Dendritic cell treated with granulocyte-macrophage colony-stimulating factor and Interleukin-4, amounts not matched to agents 40 ng/mL and 50 ng/mL, for 4 days (primary cell): ENCODE results near the gene RALGPS2.

Experiments used
- H3K27ac Mint-ChIP-seq: one replicate; pipeline ENCODE4 v1.8.0; 2022; ENCODE audit warnings: mild to moderate bottlenecking, mixed read lengths
- H3K27me3 Mint-ChIP-seq: one replicate; pipeline ENCODE4 v1.8.0; 2022; ENCODE audit warnings: mild to moderate bottlenecking, mixed read lengths
- H3K36me3 Mint-ChIP-seq: one replicate; pipeline ENCODE4 v1.8.0; 2022; ENCODE audit warnings: low read depth, mixed read lengths
- H3K4me1 Mint-ChIP-seq: one replicate; pipeline ENCODE4 v1.8.0; 2022; ENCODE audit warnings: low read depth, mixed read lengths
- H3K4me3 Mint-ChIP-seq: one replicate; pipeline ENCODE4 v1.8.0; 2022; ENCODE audit warnings: mild to moderate bottlenecking, moderate library complexity, mixed read lengths
- H3K9me3 Mint-ChIP-seq: one replicate; pipeline ENCODE4 v1.8.0; 2022; ENCODE audit warnings: mixed read lengths
- intact Hi-C: fragments of 100-400 bp; cut with micrococcal nuclease; formaldehyde crosslinking; loops from one replicate; pipeline ENCODE4 v1.15.0; 2022

RALGPS2 gene

DNA sequence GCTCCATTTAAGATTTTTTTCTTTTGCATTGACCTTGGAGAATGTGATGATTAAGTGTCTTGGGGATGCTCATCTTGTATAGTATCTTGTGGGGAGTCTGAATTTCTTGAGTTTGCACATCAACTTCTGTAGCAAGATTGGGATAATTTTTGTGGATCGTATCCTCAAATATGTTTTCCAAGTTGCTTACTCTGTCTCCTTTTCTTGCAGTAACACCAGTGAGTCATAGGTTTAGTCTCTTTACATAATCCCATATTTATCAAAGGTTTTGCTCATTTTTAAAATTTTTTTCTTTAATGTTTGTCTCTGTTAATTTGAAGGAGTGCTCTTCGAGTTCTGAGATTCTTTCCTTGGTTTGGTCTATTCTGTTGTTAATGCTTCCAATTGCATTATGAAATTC is 187.6 kb downstream of the RALGPS2 start:
- Mint-ChIP-seq H3K36me3 (peaks cover 63% of the 10 kb centered on the region), H3K9me3 (peaks cover 6% of the 10 kb centered on the region), H3K4me3 (no peak overlapping the region), H3K27ac (no peak overlapping the region), H3K27me3 (no peaks in the 10 kb centered on the region), H3K4me1 (no peaks in the 10 kb centered on the region)
- intact Hi-C loops: no loop called here

DNA sequence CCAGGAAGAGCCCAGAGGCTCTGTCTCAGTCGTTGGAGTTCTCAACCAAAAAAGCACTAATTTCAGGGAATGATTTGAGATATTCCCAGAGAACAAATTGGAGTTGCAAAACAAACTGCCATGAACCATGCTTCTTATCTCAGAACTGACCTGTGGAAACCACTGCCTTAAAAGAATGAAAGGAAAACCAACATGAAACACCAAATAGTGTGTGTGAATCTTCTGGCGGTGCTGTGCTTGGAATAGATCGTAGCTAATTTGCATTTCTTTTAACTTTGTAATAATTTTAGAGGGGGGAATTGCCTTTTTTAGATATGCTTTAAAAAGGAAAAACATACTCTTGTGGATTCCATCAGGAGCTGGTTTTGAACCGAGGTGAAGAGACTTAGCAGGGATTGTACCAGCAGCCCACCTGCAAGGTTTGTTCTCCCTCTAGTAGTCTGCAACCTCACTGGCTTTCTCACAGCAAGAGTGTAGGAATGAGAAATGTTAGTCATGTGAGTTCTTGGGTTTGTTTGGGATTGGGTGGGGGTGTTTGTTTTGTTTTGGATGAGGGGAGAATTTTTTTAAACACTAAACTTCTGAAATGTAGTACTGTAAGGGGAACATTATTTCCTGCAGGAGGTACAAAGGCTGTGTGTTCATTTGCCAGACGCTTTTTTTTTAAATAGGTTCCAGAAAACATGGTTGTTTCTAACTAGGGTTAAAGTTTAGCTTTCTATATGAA is 191.6 kb downstream of the RALGPS2 start:
- Mint-ChIP-seq H3K9me3 (no peaks in the 10 kb centered on the region), H3K4me3 (no peak overlapping the region), H3K4me1 (no peaks in the 10 kb centered on the region), H3K27ac (no peak overlapping the region), H3K36me3 (peaks cover 35% of the 10 kb centered on the region), H3K27me3 (no peaks in the 10 kb centered on the region)
- intact Hi-C loops: no loop called here

DNA sequence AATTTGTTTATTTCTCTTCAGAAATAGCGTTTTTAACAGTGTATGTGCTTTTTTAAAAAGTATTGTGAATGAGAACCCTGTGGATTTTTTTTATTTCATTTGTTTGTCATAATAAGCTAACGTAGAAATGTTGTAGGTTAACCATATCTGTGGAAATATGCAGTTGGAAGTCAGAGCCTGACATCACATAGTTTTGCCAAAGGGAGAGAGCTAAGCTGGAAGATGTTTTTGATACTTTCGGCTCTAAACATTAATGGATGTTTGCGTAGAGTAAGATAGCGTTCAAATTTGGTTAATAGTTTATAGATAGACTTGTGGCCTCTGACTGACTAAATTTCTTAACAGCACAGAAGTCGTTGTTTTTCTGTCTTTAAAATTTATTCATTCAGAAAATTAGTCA is 193.3 kb downstream of the RALGPS2 start:
- Mint-ChIP-seq H3K36me3 (peaks cover 20% of the 10 kb centered on the region), H3K9me3 (no peaks in the 10 kb centered on the region), H3K4me3 (no peak overlapping the region), H3K4me1 (no peaks in the 10 kb centered on the region), H3K27me3 (no peaks in the 10 kb centered on the region), H3K27ac (no peak overlapping the region)
- intact Hi-C loops: no loop called here

DNA sequence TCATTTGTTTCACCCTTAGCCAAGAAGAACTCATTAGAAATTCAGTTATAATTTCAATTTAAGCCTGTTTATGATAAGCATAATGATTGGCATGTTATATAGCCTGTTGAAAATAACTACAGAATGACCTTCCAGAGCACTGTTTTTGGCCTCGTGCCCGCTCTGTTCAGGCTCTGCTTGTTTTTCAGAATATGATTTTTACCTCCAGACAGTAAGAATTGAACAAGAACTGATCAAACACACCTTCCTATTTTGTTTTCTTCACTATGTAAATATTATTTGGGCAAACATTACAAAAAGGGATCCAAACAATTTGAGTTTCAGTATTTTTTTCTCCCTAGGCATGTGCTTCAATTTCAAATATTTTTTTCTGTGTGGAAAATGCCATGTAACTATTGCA is 193.9 kb downstream of the RALGPS2 start:
- intact Hi-C loops: no loop called here
- Mint-ChIP-seq H3K27ac (no peak overlapping the region), H3K27me3 (no peaks in the 10 kb centered on the region), H3K4me3 (no peak overlapping the region), H3K9me3 (no peaks in the 10 kb centered on the region), H3K36me3 (peaks cover 14% of the 10 kb centered on the region), H3K4me1 (no peaks in the 10 kb centered on the region)

DNA sequence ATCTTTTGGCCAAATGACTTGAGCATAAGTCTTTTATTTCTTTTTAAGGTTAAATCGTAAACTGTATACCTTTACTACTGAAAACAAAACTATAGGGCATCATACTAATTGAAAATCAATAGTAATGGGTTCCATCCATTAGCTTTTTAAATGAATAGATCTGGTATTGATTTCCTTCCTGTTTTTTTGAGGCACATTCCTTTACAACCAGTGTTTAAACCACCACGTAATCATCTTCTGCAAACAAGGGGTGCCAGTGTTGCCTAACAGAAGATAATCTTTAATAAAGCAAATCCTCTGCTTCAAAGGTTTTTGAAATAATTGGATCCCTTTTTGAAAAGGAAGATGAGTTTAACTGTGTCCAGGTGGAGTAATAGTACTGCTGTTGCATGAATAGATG is 194.5 kb downstream of the RALGPS2 start:
- Mint-ChIP-seq H3K4me3 (no peak overlapping the region), H3K36me3 (peaks cover 14% of the 10 kb centered on the region), H3K9me3 (peaks cover 6% of the 10 kb centered on the region), H3K27ac (no peak overlapping the region), H3K4me1 (no peaks in the 10 kb centered on the region), H3K27me3 (no peaks in the 10 kb centered on the region)
- intact Hi-C loops: no loop called here

DNA sequence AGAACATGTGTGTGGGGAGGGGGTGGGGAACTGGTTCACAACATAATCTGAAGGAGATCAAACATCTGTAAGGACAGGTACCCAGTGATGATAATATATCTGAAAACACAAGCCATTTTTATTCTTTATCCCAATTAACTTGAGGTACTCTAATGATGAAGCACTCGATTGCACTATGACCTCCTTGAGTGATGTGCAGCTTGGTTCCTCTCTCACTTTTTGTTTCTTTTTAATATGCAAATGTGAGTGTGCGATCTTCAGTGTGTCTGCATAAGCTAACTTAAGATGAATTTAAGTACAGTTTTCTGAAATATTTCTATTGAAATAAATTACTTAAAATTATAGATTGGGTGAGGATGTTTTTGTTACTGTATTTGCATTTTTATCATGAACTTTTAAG is 196.5 kb downstream of the RALGPS2 start:
- Mint-ChIP-seq H3K36me3 (peaks cover 7% of the 10 kb centered on the region), H3K27me3 (no peaks in the 10 kb centered on the region), H3K27ac (no peak overlapping the region), H3K4me1 (no peaks in the 10 kb centered on the region), H3K9me3 (peaks cover 10% of the 10 kb centered on the region), H3K4me3 (no peak overlapping the region)
- intact Hi-C loops: no loop called here

DNA sequence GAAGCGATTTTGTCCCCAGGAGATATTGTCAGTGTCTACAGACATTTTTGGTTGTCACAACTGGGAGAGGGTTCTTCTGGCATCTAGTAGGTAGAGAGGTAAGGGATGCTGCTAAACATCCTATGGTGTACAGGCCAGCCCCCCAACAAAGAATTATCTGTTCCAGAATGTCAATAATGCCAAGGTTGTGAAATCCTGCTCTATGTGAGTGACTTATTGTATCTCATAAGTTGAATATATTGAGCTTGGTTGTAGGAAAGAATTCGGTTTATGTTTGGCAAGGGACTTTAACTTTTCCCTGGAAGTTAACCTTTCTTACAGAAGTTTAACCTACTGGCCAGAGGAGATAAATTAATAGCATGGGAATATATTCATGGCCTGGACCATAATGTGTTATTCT is 198.5 kb downstream of the RALGPS2 start:
- Mint-ChIP-seq H3K36me3 (no peaks in the 10 kb centered on the region), H3K4me3 (no peak overlapping the region), H3K9me3 (peaks cover 10% of the 10 kb centered on the region), H3K27me3 (no peaks in the 10 kb centered on the region), H3K27ac (no peak overlapping the region), H3K4me1 (no peaks in the 10 kb centered on the region)
- intact Hi-C loops: no loop called here

DNA sequence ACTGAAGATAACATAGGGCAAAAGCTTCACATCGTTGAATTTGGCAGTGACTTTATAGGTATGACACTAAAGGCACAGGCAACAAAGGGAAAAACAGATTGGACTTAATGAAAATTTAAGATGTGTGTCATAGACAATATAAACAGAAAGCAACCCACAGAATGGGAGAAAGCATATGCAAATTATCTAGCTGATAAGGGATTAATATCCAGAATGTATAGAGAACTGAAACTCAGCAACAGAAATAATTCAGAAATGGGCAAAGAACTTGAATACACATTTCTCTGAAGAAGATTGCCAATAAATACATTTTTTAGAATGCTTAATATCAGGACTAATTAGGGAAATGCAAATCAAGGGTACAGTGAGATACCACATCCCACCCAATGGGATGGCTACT is 201.0 kb downstream of the RALGPS2 start:
- Mint-ChIP-seq H3K27me3 (no peaks in the 10 kb centered on the region), H3K9me3 (peaks cover 10% of the 10 kb centered on the region)
- intact Hi-C loops: no loop called here

DNA sequence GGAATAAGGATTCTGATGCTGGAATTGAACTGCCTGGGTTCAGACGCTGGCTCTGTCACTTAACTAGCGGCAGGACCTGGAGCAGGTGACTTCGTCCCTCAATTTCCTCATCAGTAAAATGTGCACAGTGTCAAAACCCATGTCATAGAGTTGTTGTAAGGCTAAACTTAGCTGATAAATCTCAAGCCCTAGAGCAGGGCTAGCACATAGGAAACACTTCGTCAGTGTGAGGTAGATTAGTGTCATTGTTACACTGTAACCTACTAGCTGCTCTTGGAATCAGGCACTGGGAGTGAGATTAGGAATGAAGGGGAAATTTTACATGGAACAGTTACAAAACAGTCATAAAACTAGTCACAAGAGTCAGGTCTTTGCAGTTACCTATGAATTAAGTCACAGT is 202.0 kb downstream of the RALGPS2 start:
- no peak overlapping the region for H3K4me3 Mint-ChIP-seq
- peaks cover 10% of the 10 kb centered on the region for H3K4me1 Mint-ChIP-seq
- intact Hi-C loops: no loop called here
- H3K9me3 Mint-ChIP-seq: peaks cover 10% of the 10 kb centered on the region
- H3K36me3 Mint-ChIP-seq: no peaks in the 10 kb centered on the region
- H3K27me3 Mint-ChIP-seq: no peaks in the 10 kb centered on the region
- no peak overlapping the region for H3K27ac Mint-ChIP-seq

More for the DNA sequence above, 201.0 kb downstream of the RALGPS2 start:
- Mint-ChIP-seq H3K4me3 (no peak overlapping the region), H3K4me1 (peaks cover under 1% of the 10 kb centered on the region), H3K27ac (no peak overlapping the region), H3K36me3 (no peaks in the 10 kb centered on the region)

DNA sequence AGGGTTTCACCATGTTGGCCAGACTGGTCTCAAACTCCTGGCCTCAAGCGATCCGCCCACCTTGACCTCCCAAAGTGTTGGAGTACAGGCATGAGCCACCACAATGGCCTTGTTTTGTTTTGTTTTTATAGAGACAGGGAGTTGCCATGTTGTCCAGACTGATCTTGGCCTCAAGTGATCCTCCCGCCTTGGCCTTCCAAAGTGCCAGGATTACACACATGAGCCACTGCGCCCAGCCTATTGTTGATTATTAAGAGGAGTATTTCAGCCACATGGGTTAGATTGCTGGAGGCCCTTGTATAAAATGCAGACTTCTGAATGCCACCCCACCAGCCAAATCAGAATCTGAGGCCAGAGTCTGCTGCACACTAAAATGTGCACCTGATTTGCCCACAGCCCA is 203.0 kb downstream of the RALGPS2 start:
- intact Hi-C loops: no loop called here
- Mint-ChIP-seq H3K36me3 (no peaks in the 10 kb centered on the region), H3K4me3 (no peak overlapping the region), H3K27me3 (no peaks in the 10 kb centered on the region), H3K4me1 (peaks cover 18% of the 10 kb centered on the region), H3K27ac (no peak overlapping the region), H3K9me3 (peaks cover 10% of the 10 kb centered on the region)

DNA sequence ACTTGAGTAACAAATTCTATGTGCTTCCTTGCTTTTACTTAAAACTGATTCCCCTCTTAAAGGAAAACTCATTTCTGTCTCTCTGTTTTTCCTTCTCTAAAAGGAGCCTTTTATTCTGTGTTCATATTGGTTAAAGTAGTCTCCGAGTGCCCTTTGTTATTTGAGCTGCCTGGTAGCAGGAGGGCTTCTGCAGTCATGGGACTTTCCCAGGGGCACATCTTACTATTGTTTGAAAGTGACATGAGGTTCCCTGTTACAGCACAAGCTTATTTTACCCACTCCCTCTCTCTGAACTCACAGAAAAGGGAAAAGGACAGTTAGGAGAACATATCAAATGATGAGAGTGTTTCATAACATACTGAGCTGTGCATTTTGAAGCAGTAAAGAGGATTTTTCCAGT is 203.9 kb downstream of the RALGPS2 start:
- Mint-ChIP-seq H3K27ac (no peak overlapping the region), H3K9me3 (peaks cover 10% of the 10 kb centered on the region), H3K36me3 (no peaks in the 10 kb centered on the region), H3K27me3 (no peaks in the 10 kb centered on the region), H3K4me3 (no peak overlapping the region), H3K4me1 (peaks cover 27% of the 10 kb centered on the region)
- intact Hi-C loops: no loop called here

DNA sequence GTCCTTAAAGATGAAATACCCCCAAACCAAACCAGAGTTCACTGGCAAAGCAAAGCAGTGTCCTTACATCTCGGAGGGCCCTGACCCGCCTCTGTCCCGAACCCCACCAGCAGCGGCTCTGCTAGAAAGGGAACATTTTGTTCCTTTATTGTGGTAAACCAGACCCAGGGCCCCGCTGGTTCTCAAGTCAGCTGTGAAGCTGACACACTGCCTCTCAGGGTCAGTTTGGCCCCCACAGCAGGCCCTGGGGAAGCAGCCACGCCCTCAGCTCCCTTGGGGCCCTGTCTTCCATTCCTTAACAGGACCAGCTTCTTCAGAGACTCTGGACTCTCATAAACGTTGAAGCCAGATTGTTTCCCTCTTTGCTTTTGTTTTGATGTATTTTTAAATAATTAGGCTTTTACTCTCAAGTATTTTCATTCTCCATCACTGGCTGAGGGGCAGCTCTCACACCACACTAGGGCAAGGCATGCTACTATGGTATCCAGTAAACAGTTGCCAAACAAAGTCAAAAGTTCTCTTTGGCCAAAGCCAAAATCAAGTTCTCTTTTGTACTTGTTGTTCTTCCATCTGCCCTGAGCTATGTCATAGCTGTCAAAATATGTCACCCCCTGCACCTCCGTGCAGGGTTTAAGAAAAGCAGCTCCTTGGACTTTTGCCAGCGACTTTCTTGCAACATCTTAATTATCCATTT is 207.0 kb downstream of the RALGPS2 start:
- H3K36me3 Mint-ChIP-seq: no peaks in the 10 kb centered on the region
- H3K4me3 Mint-ChIP-seq: no peak overlapping the region
- no peaks in the 10 kb centered on the region for H3K27me3 Mint-ChIP-seq
- intact Hi-C loops: no loop called here
- H3K9me3 Mint-ChIP-seq: no peaks in the 10 kb centered on the region
- H3K4me1 Mint-ChIP-seq: peaks cover 46% of the 10 kb centered on the region
- no peak overlapping the region for H3K27ac Mint-ChIP-seq

DNA sequence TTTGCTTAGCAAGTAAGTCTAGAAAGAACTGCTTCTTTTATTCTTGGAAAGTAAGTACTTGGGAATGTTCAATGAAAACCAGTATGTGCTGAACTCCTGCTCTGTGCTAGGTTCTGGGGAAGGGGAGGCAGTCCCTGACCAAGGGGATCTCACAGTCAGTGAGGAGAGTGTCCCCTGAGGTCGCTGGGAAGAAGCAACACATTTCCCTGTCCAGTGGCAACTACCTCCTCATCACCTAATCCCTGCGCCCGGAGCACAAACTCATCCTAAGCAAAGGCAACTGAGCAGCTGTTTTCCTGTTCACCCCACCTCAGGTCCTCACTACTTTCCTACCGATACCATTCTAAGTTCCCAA is 207.5 kb downstream of the RALGPS2 start:
- Mint-ChIP-seq H3K27me3 (no peaks in the 10 kb centered on the region), H3K36me3 (no peaks in the 10 kb centered on the region), H3K4me1 (peaks cover 46% of the 10 kb centered on the region), H3K4me3 (no peak overlapping the region), H3K27ac (no peak overlapping the region), H3K9me3 (no peaks in the 10 kb centered on the region)
- intact Hi-C loops: no loop called here

DNA sequence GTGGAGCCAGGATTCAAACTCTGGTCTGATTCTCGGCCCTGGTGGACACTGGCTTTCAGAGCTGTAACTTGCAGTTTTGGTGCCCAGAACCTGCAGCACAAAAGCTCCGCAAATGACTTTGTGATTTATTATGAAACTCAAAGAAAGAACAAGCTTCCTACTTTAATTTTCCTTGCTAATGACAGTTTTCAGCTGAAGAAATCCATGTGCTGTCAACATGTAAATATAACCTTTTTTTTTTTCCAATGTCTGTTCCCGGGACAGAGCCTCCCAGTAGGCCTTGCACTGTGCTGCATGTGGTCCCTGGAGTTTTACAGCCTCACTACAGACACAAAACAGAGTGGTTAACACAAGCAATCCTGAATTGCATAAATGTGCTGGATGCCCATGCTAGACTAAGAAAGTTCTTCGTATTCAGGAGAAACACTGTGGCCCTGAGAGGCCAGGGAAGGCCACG is 208.1 kb downstream of the RALGPS2 start:
- intact Hi-C loops: no loop called here
- H3K27me3 Mint-ChIP-seq: no peaks in the 10 kb centered on the region
- no peaks in the 10 kb centered on the region for H3K36me3 Mint-ChIP-seq
- H3K27ac Mint-ChIP-seq: no peak overlapping the region
- H3K4me1 Mint-ChIP-seq: peaks cover 46% of the 10 kb centered on the region
- no peak overlapping the region for H3K4me3 Mint-ChIP-seq
- H3K9me3 Mint-ChIP-seq: no peaks in the 10 kb centered on the region
